Stimulated activated CD8-positive, alpha-beta memory T cell treated with anti-CD3 and anti-CD28 coated beads, Interleukin-4, amount 100 ng/mL, for 48 hours (primary cell): Measurements from ENCODE around the gene SLC7A1.

Experiments used
- DNase-seq: peaks from one replicate; pipeline ENCODE4 v3.0.0-alpha.2; 2020

Gene SLC7A1

GRCh38 chr13:29582171-29582570 lies 13.3 kb downstream of the SLC7A1 start:
- DNase-seq, result no peak

GRCh38 chr13:29581666-29582065 lies 13.8 kb downstream of the SLC7A1 start:
- no peak for DNase-seq

GRCh38 chr13:29579094-29579493 lies 16.4 kb downstream of the SLC7A1 start:
- no peak for DNase-seq

GRCh38 chr13:29578300-29579085 lies 17.0 kb downstream of the SLC7A1 start:
- no peak for DNase-seq

- no peak for DNase-seq
Observed at GRCh38 chr13:29577136-29578051, 18.1 kb downstream of the SLC7A1 start.

GRCh38 chr13:29576581-29576980 lies 18.9 kb downstream of the SLC7A1 start:
- no peak for DNase-seq

- no peak for DNase-seq
Observed at GRCh38 chr13:29575098-29575497, 20.4 kb downstream of the SLC7A1 start.

- no peak for DNase-seq
Observed at GRCh38 chr13:29573190-29573589, 22.3 kb downstream of the SLC7A1 start.

GRCh38 chr13:29572575-29572974 lies 22.9 kb downstream of the SLC7A1 start:
- no peak for DNase-seq

- DNase-seq, result no peak
Observed at GRCh38 chr13:29571876-29572570, 23.5 kb downstream of the SLC7A1 start.

- no peak for DNase-seq
Observed at GRCh38 chr13:29570051-29570654, 25.3 kb downstream of the SLC7A1 start.

- no peak for DNase-seq
Observed at GRCh38 chr13:29569253-29570050, 26.0 kb downstream of the SLC7A1 start.

- DNase-seq, result no peak
Observed at GRCh38 chr13:29568731-29569130, 26.8 kb downstream of the SLC7A1 start.

GRCh38 chr13:29567411-29567810 lies 28.1 kb downstream of the SLC7A1 start:
- no peak for DNase-seq

- DNase-seq, result no peak
Observed at GRCh38 chr13:29566206-29566605, 29.3 kb downstream of the SLC7A1 start.

- no peak for DNase-seq
Observed at GRCh38 chr13:29564818-29565217, 30.7 kb downstream of the SLC7A1 start.

- DNase-seq, result no peak
Observed at GRCh38 chr13:29564373-29564772, 31.1 kb downstream of the SLC7A1 start.

GRCh38 chr13:29563941-29564340 lies 31.5 kb downstream of the SLC7A1 start:
- DNase-seq, result no peak

GRCh38 chr13:29562786-29563438 lies 32.6 kb downstream of the SLC7A1 start:
- DNase-seq, result no peak

- DNase-seq, result no peak
Observed at GRCh38 chr13:29561918-29562317, 33.6 kb downstream of the SLC7A1 start.

GRCh38 chr13:29556742-29557141 lies 38.7 kb downstream of the SLC7A1 start:
- DNase-seq, result no peak

GRCh38 chr13:29551214-29551613 lies 44.3 kb downstream of the SLC7A1 start:
- DNase-seq, result no peak
